Suprapubic skin (tissue), 4 donors: Measurements from ENCODE around the gene MCM5.
"Not testable (repeated sequence)": the region's sequence is repeated elsewhere in the genome, so short reads cannot be mapped to it uniquely, and the experiment has no call there.

Experiments
- EP300 ChIP-seq: sonication (generic); formaldehyde crosslinking; IDR thresholded peaks from one replicate; pipeline ENCODE4 v1.6.1; 2017; ENCODE audit warnings: antibody characterized with exemption
- POLR2A ChIP-seq, 2 donors: fragments of 450-650 bp; IDR thresholded peaks; one replicate each; pipeline ENCODE4 v1.6.1; 2017; ENCODE audit warnings: antibody characterized with exemption in 2 of 2, mild to moderate bottlenecking in 2 of 2, moderate library complexity in 2 of 2
- POLR2AphosphoS5 ChIP-seq, 3 donors: sonication (generic); formaldehyde crosslinking; IDR thresholded peaks; one replicate each; pipeline ENCODE4 v1.6.1; 2017; ENCODE audit warnings: antibody characterized with exemption in 3 of 3

DNA sequence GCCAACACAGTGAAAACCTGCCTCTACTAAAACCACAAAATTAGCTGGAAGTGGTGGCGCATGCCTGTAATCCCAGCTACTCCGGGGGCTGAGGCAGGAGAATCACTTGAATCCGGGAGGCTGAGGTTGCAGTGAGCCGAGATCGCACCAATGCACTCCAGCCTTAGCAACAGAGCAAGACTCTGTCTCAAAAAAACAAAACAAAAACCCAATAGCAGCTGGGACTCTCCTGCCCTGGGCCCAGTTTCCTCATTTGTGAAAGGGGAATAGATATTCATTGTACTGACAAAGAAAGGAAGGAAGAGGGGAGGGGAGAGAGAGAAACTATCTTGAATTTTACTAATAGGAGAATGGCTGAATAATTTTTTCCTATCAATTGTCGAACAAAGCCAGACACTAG, 3.3 kb upstream of the MCM5 start:
- TF ChIP-seq POLR2AphosphoS5 (IDR thresholded peaks at IDR 0.05); POLR2A (IDR thresholded peaks at IDR 0.05); EP300: not testable (repeated sequence)
